Measurements from ENCODE around the gene MLXIPL.
"Not testable (repeated sequence)": the region's sequence is repeated elsewhere in the genome, so short reads cannot be mapped to it uniquely, and the experiment has no call there.

Gene MLXIPL

GRCh38 chr7:73573791-73574190, 50.5 kb downstream of the MLXIPL start:
- no peak for DNase-seq

- no peak for DNase-seq
These were observed 51.0 kb downstream of the MLXIPL start for GRCh38 chr7:73573276-73573675.

- no peak for DNase-seq
These were observed 51.5 kb downstream of the MLXIPL start for GRCh38 chr7:73572767-73573186.

- DNase-seq = no peak
These were observed 53.3 kb downstream of the MLXIPL start for GRCh38 chr7:73570977-73571376.

GRCh38 chr7:73570521-73570920, 53.8 kb downstream of the MLXIPL start:
- DNase-seq = no peak

GRCh38 chr7:73569042-73569608, 55.2 kb downstream of the MLXIPL start:
- no peak for DNase-seq

GRCh38 chr7:73567846-73568685, 56.3 kb downstream of the MLXIPL start:
- no peak for DNase-seq

GRCh38 chr7:73567140-73567539, 57.2 kb downstream of the MLXIPL start:
- no peak for DNase-seq

- DNase-seq = not testable (repeated sequence)
These were observed 57.9 kb downstream of the MLXIPL start for GRCh38 chr7:73566431-73566830.

DNA sequence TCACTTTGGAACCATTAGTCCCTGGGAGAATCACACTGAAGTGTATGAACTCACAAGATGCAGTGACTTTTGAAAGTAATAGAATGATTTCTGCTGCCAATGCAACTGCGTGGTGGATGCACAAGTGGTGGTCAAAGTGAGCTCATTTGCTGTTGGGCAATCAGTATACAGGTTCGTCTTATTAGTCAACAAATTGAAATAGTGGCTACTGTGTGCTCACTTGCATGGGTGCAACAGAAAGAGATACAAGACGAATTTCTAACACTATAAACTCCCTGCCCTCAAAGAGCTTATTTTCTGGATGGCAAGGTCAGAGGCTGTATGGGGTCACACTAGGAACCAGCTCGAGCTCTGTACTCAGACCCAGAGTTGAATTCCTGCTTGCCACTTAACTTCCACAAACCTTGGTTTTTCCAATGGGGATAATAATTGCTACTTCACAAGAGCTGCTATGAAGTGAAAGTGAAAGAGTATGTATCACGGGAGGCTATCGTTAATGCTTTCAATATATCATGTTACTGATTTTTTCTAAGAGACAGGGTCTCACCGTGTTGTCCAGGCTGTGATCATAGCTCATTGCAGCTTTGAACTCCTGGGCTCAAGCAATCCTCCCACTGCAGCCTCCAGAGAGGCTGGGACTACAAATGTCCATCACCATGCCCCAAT, 58.5 kb downstream of the MLXIPL start:
- no peak for DNase-seq

DNA sequence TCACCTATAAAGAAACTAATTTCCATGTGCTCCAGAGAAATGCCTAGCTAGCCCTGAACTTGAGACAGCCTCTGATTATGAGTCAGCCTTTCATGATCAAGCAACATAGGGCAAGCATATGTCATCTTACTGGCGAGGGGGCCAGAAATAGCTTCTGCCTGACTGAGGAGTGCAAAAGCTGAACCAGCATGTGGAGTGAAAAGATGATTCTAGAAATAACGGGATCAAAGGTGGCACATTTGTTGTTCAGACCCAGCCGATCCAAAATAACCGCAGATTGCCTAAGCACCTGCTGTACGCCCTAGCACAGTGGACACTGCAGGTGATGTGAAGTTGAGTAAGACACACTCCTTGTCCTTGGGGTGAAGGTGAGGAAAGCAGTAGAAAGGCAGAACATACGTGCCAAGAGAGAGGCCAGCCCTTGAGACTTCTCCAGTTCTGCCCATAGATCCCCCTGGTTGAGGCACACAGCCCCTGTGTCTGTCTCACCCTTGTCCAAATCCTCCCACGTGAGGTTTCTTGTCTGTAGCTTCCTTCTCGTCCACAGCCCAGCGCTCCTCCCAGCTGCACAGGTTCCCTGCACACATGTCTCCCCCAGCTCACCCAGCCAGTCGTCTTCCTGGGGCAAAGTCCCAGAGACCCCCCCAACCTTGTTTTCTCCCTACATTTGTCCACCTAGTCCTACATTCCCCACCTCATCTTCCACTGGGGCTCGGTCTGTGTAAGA, 64.0 kb downstream of the MLXIPL start:
- no peak for DNase-seq

GRCh38 chr7:73557397-73558257, 66.7 kb downstream of the MLXIPL start, which contains the start of gene BCL7B:
Gene BCL7B, minus strand, starts transcription at chr7:73557690. Its CDS starts 112 bp downstream, at chr7:73557578.
- DNase-seq = peak; percentile 82

GRCh38 chr7:73557108-73557396, 67.3 kb downstream of the MLXIPL start:
- peak; percentile 93 for DNase-seq

DNA sequence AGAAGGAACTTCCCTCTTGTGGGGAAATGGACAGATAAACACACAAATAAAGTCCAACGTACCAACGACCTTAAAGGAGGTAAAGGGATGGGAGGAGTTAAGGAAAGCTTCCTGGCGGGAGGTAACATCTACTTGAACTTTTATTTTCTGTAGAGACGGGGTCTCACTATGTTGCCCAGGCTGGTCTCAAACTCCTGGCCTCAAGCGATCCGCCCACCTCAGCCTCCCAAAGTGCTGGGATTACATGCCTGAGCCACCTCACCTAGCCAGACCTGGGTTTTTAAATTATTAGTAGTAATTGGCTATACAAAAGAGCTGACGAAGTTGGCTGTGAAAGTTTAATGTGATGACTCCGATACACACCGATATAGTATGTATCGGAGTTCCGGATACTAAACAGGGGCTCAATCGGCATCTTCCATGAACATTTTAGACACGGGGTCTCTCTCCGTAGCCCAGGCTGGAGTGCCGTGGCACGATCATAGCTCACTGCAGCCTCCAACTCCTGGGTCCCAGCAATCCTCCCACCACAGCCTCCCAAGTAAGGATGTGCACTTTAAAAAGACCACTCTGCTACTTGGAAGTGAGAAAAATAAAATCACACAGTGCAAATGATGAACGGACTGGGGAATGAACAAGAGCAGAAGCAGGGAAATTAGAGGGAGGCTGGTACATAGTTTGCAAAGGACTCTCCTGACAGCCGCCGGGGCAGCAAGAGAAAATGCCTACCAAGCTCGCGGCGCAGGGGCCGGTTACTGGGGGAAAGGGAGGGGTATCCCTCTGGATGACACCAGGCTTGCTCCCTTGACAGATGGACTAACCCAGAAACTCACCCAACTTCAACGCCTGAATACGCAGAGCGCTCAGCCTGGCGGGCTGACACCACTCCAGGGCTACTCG, 67.9 kb downstream of the MLXIPL start:
- DNase-seq = no peak

DNA sequence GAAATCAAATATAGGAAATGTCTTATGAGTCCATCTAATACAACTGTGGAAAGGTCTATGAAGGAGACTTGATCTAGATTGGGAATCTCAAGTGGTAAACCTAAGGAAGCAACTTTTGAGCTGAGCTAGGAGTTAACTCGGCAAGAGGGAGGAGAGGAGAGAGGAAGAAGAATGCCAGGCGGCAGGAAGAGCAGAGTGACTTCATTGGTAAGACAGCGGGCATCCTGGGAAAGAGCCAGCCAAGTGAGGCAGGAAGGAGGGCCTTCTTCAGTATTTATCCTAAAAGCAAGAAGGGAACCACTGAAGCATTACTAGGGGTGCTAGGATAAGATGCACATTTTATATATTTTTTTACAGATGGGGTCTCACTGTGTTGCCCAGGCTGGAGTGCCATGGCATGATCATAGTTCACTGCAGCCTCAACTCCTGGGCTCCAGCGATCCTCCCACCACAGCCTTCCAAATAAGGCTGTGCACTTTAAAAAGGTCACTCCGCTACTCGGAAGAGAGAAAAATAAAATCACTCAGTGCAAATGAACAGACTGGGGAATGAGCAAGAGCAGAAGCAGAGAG, 68.8 kb downstream of the MLXIPL start:
- DNase-seq = no peak

GRCh38 chr7:73550093-73550492, 74.2 kb downstream of the MLXIPL start:
- DNase-seq = not testable (repeated sequence)

DNA sequence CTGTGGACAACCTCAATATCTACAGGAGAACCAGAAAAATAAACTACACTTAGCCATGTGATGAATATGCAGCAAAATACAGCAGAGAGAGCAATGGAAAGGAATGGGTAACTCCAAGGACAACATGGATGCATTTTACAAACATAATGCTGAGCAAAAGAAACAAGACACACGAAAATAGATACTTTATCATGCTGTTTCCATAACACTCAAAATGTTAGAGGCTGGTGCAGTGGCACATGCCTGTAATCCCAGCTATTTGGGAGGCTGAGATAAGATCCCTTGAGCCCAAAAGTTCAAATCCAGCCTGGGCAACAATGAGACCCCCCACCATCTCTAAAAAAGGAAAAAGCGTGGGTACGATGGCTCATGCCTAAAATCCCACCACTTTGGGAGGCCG, 75.1 kb downstream of the MLXIPL start:
- no peak for DNase-seq

GRCh38 chr7:73547841-73548240, 76.5 kb downstream of the MLXIPL start:
- no peak for DNase-seq

- DNase-seq = no peak
These were observed 79.6 kb downstream of the MLXIPL start for GRCh38 chr7:73544678-73545077.
